ENCODE data around the gene COPS3. TPM values are rescaled to one million over a fixed set of nuclear protein-coding genes. Genes with fewer than 3 reads are reported as not detected.

Gene COPS3
- total RNA-seq, 1 experiment from 2014 or later: 73.6 TPM

DNA sequence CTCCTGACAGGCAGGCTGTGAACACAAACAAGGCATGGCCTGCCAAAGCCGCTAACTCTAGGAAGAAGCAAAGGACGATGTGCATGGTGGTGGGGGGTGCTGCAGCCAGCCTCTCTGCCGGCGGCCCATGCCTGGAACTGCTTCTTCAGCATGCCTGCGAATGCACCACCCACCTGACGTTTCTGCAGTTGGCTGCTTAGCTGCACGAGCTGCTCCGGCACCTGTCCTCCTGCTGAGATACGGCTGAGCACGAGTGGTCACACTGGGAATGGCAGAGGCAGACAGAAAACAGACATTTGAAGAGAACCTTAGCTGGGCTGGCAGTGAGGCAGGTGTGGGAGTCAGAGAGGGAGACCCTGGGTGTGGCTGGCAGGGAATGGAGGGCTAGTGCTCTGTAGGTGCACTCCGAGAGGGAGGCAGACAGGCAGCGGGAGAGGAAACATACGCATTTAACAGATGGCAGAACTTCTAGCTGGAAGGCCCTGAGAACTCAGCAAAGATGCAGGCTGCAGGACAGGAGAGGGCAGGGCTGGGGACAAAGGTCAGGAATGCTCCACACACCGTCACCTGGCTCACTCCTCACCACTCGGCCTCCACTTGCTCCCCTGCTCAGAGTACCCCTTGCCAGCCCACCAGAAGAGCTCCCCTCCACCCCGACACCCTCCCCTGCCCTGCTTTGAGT, 49.3 kb downstream of the COPS3 start:
- Histone ChIP-seq H3K27ac (ENCODE audit: low read length) (no peak overlapping the region), H3K4me1 (ENCODE audit: control insufficient read depth, insufficient read depth, low read length) (no peaks in the 10 kb centered on the region), H3K36me3 (ENCODE audit: control insufficient read depth, insufficient read depth, low read length) (peaks cover 8% of the 10 kb centered on the region), H3K9me3 (ENCODE audit: control insufficient read depth, insufficient read depth, low read depth, low read length) (no peaks in the 10 kb centered on the region), H3K4me3 (ENCODE audit: low read depth in 2 of 2, low read length in 2 of 2) (no peak overlapping the region), H3K27me3 (ENCODE audit: control insufficient read depth, insufficient read depth, low read length) (no peaks in the 10 kb centered on the region)
- ChIA-PET POLR2A (no interaction called here), CTCF (no interaction called here)
- no peak for TF ChIP-seq POLR2AphosphoS5 (IDR thresholded peaks at IDR 0.05; ENCODE audit: low read depth, low read length)
- ATAC-seq: no peak
- DNase-seq (ENCODE audit: low read depth, low spot score): no peak
- no TSS peak for BruUV-seq (replicated peaks)
- in situ Hi-C loops (cut with HindIII; ENCODE audit: low pct_unique_long_range_greater_than_20kb, low sequenced_read_pairs): no loop called here
- intact Hi-C loops (cut with micrococcal nuclease; ENCODE audit: unreplicated experiment): no loop called here

DNA sequence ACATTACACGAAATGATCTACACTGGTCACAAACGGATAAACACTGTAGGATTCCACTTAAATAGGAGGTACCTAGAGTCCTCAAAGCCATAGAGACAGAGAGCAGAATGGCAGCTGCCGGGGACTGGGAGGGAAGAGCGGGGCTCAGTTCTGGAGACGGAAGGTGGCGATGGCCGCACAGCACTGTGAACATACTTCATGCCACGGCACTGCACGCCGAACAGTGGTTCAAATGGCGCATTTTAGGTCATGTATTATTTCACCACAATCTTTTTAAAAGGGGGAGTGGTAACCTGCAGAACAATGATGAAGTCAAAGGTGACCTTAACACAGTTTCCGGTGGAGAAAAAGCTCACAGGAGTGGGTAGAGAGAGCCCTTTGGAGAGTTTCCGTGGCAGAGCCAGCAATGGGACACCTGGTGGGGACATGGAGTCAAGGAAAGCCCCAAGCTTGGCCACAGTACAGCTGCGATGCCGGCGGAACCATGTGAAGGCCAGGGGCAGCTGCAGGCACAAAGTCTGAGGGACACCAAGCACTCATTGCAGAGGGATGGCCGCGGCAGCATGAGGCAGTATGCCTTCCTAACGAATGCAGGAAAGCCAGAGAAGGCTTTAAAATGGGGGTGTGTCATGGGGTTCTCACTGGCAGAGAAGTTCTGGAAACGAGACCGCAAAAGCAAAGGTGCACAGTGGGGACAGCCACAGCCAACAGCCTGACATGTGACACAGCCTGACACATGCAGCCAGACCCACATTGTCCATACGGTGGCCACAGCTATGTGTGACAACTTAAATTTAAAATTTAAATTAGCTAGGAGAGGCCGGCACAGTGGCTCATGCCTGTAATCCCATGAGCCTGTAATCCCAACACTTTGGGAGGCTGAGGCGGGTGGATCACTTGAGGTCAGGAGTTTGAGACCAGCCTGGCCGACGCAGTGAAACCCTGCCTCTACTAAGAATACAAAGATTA, 51.3 kb downstream of the COPS3 start:
- no peak for DNase-seq (ENCODE audit: low read depth, low spot score)
- CTCF ChIA-PET: no interaction called here
- Histone ChIP-seq H3K4me3 (ENCODE audit: low read depth in 2 of 2, low read length in 2 of 2) (no peak overlapping the region), H3K4me1 (ENCODE audit: control insufficient read depth, insufficient read depth, low read length) (no peaks in the 10 kb centered on the region), H3K27me3 (ENCODE audit: control insufficient read depth, insufficient read depth, low read length) (no peaks in the 10 kb centered on the region), H3K36me3 (ENCODE audit: control insufficient read depth, insufficient read depth, low read length) (peaks cover 15% of the 10 kb centered on the region), H3K9me3 (ENCODE audit: control insufficient read depth, insufficient read depth, low read depth, low read length) (no peaks in the 10 kb centered on the region), H3K27ac (ENCODE audit: low read length) (no peak overlapping the region)
- no TSS peak for BruUV-seq (replicated peaks)
- in situ Hi-C loops (cut with HindIII; ENCODE audit: low pct_unique_long_range_greater_than_20kb, low sequenced_read_pairs): no loop called here
- POLR2A ChIA-PET: no interaction called here
- intact Hi-C loops (cut with micrococcal nuclease; ENCODE audit: unreplicated experiment): no loop called here
- ATAC-seq: no peak
- TF ChIP-seq TCF7L2 (IDR thresholded peaks at IDR 0.05; ENCODE audit: low read depth, low read length) (no peak), SIN3A (IDR thresholded peaks at IDR 0.05; ENCODE audit: borderline replicate concordance, insufficient read depth, low read depth, low read length) (no peak), POLR2AphosphoS5 (IDR thresholded peaks at IDR 0.05; ENCODE audit: low read depth, low read length) (no peak)
- TF ChIP-seq, protein P1, sequence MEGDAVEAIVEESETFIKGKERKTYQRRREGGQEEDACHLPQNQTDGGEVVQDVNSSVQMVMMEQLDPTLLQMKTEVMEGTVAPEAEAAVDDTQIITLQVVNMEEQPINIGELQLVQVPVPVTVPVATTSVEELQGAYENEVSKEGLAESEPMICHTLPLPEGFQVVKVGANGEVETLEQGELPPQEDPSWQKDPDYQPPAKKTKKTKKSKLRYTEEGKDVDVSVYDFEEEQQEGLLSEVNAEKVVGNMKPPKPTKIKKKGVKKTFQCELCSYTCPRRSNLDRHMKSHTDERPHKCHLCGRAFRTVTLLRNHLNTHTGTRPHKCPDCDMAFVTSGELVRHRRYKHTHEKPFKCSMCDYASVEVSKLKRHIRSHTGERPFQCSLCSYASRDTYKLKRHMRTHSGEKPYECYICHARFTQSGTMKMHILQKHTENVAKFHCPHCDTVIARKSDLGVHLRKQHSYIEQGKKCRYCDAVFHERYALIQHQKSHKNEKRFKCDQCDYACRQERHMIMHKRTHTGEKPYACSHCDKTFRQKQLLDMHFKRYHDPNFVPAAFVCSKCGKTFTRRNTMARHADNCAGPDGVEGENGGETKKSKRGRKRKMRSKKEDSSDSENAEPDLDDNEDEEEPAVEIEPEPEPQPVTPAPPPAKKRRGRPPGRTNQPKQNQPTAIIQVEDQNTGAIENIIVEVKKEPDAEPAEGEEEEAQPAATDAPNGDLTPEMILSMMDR (IDR thresholded peaks at IDR 0.05): no peak
- TF ChIP-seq, protein P2, sequence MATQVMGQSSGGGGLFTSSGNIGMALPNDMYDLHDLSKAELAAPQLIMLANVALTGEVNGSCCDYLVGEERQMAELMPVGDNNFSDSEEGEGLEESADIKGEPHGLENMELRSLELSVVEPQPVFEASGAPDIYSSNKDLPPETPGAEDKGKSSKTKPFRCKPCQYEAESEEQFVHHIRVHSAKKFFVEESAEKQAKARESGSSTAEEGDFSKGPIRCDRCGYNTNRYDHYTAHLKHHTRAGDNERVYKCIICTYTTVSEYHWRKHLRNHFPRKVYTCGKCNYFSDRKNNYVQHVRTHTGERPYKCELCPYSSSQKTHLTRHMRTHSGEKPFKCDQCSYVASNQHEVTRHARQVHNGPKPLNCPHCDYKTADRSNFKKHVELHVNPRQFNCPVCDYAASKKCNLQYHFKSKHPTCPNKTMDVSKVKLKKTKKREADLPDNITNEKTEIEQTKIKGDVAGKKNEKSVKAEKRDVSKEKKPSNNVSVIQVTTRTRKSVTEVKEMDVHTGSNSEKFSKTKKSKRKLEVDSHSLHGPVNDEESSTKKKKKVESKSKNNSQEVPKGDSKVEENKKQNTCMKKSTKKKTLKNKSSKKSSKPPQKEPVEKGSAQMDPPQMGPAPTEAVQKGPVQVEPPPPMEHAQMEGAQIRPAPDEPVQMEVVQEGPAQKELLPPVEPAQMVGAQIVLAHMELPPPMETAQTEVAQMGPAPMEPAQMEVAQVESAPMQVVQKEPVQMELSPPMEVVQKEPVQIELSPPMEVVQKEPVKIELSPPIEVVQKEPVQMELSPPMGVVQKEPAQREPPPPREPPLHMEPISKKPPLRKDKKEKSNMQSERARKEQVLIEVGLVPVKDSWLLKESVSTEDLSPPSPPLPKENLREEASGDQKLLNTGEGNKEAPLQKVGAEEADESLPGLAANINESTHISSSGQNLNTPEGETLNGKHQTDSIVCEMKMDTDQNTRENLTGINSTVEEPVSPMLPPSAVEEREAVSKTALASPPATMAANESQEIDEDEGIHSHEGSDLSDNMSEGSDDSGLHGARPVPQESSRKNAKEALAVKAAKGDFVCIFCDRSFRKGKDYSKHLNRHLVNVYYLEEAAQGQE (IDR thresholded peaks at IDR 0.05; ENCODE audit: insufficient read depth in 1 of 2, low read depth in 2 of 2, low read length in 1 of 2): no peak

All from Panc1 (cell line).